ENCODE data around the gene WDR75.
"Not testable (repeated sequence)": the region's sequence is repeated elsewhere in the genome, so short reads cannot be mapped to it uniquely, and the experiment has no call there.

Gene WDR75

DNA sequence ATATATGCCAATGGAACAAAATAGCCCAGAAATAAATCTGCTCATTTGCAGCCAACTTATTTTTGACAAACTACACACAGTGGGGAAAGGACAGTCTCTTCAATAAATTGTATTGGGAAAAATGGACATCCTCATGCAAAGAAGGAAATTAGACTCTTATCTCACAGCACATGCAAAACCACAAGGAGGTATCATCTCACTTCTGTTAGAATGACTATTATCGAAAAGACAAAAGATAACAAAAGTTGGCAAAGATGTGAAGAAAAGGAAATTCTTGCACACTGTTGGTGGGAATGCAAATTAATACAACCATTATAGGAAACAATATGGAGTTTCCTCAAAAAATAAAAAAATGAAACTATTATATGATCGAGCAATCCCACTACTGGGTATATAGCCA, 16.3 kb upstream of the WDR75 start:
- TF ChIP-seq, protein P1, sequence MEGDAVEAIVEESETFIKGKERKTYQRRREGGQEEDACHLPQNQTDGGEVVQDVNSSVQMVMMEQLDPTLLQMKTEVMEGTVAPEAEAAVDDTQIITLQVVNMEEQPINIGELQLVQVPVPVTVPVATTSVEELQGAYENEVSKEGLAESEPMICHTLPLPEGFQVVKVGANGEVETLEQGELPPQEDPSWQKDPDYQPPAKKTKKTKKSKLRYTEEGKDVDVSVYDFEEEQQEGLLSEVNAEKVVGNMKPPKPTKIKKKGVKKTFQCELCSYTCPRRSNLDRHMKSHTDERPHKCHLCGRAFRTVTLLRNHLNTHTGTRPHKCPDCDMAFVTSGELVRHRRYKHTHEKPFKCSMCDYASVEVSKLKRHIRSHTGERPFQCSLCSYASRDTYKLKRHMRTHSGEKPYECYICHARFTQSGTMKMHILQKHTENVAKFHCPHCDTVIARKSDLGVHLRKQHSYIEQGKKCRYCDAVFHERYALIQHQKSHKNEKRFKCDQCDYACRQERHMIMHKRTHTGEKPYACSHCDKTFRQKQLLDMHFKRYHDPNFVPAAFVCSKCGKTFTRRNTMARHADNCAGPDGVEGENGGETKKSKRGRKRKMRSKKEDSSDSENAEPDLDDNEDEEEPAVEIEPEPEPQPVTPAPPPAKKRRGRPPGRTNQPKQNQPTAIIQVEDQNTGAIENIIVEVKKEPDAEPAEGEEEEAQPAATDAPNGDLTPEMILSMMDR (IDR thresholded peaks at IDR 0.05; ENCODE audit: low read depth, low read length): no peak

DNA sequence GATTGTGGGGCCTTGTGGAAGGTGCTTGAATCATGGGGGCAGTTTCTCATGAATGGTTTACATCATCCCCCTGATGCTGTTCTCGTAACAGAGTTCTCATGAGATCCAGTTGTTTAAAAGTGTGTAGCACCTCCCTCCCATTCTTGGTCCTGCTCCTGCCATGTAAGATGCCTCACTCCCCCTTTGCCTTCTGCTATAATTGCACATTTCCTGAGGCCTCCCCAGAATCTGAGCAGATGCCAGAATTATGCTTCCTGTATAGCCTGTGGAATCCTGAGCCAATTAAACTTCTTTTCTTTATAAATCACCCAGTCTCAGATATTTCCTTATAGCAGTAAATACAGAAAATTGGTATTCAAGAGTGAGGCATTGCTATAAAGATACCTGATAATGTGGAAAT, 15.6 kb upstream of the WDR75 start:
- TF ChIP-seq, protein P1 (IDR thresholded peaks at IDR 0.05; ENCODE audit: low read depth, low read length): no peak
- no peak overlapping the region for H3K4me3 ChIP-seq (ENCODE audit: low read depth, low read length)

More for the DNA sequence above, 16.3 kb upstream of the WDR75 start:
- no peak overlapping the region for H3K4me3 ChIP-seq (ENCODE audit: low read depth, low read length)

DNA sequence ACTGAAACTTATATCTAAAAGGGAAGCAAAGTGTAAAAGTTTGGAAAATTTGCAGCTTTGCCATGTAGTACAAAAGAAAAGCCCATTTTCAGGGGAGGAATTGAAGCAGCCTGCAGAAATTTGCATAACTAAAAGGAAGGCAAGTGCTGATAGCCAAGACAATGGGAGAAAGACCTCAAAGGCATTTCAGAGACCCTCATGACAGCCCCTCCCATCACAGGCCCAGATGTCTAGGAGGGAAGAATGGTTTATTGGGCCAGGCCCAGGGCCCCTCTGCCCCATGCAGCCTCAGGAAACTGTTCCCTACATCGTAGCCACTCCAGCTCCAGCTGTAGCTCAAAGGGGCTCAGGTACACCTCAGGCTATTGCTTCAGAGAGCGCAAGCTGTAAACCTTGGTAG, 14.4 kb upstream of the WDR75 start:
- TF ChIP-seq, protein P1 (IDR thresholded peaks at IDR 0.05; ENCODE audit: low read depth, low read length): no peak
- H3K4me3 ChIP-seq (ENCODE audit: low read depth, low read length): no peak overlapping the region

DNA sequence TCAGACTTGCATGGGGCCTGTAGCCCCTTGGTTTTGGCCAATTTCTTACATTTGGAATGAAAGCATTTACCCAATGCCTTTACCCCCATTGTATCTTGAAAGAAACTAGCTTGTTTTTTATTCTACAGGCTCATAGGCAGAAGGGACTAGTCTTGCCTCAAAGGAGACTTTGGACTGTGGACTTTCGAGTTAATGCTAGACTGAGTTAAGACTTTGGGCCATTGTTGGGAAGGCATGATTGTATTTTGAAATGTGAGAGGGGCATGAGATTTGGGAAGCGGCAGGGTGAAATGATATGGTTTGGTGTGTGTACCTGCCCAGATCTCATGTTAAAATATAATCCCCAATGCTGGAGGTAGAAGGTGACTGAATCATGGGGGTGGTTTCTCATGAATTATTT, 13.4 kb upstream of the WDR75 start:
- no peak overlapping the region for H3K4me3 ChIP-seq (ENCODE audit: low read depth, low read length)
- TF ChIP-seq, protein P1 (IDR thresholded peaks at IDR 0.05; ENCODE audit: low read depth, low read length): no peak

DNA sequence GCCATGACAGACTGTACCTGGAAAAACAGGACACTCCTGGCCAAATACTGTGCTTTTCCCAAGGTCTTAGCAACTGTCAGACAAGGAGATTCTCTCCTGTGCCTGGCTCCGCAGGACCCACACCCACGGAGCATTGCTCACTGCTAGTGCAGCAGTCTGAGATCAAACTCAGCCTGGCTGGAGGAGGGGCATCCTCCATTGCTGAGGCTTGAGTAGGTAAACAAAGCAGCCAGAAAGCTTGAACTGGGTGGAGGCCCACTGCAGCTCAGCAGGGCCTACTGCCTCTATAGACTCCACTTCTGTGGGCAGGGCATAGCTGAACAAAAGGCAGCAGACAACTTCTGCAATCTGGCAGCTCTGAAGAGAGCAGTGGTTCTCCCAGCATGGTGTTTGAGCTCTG, 10.8 kb upstream of the WDR75 start:
- not testable (repeated sequence) for H3K4me3 ChIP-seq (ENCODE audit: low read depth, low read length)

DNA sequence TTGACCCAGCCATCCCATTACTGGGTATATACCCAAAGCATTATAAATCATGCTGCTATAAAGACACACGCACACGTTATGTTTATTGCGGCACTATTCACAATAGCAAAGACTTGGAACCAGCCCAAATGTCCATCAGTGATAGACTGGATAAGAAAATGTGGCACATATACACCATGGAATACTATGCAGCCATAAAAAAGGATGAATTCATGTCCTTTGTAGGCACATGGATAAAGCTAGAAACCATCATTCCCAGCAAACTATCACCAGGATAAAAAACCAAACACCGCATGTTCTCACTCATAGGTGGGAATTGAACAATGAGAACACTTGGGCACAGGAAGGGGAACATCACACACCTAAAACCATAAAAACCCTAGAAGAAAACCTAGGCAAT, 5.5 kb upstream of the WDR75 start:
- not testable (repeated sequence) for H3K4me3 ChIP-seq (ENCODE audit: low read depth, low read length)

DNA sequence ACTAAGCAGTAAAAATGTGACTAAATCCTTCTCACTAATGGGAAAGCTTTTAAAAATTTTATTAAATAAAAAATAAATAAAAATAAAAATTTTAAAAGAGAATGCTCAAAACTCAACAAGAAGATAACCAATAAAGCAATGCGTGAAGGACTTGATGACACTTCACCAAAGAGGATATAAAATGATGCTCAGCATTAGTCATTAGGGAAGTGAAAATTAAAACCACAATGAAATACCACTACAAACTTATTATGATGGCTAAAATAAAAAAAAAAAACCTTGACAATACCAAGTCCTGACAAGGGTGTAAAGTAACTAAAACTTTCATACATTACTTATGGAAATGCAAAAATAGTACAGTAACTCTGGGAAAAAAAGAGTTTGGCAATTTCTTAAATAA, 3.3 kb upstream of the WDR75 start:
- H3K4me3 ChIP-seq (ENCODE audit: low read depth, low read length): no peak overlapping the region
- TF ChIP-seq, protein P1 (IDR thresholded peaks at IDR 0.05; ENCODE audit: low read depth, low read length): no peak

DNA sequence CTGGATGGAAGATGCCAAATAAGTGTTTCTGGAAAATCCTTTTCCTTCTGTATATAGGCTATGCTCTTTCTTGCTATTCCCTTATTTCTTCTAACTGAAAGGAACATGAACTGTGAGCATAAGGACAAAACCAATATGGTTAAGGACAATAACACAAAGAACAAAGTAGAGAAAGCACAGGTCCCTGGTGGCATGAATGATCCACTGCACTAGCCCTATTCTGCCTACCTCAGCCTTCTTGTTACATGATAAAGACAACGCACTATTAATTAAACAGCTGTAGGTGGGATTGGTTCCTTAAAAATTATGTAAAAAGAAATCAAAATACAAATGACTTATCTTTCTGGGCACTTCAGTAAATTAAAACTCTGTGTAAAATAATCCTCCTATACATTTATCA, 1.9 kb upstream of the WDR75 start:
- no peak overlapping the region for H3K4me3 ChIP-seq (ENCODE audit: low read depth, low read length)
- TF ChIP-seq, protein P1 (IDR thresholded peaks at IDR 0.05; ENCODE audit: low read depth, low read length): no peak

DNA sequence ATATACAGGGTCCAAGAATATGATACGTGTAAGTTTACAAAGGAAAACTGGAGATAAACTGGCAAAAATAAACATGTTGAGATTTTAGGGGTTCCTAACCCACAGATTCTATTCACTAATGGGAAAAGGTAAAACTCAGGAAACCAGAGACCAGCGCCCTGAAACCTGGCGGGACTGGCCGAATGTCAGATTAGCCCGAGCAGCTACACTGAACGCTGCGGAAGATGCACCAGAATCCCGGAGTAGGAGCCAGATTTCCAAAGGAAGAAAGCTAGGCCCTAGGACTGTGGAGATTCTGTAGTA, 679 bp upstream of the WDR75 start:
- TF ChIP-seq, protein P1 (IDR thresholded peaks at IDR 0.05; ENCODE audit: low read depth, low read length): no peak
- H3K4me3 ChIP-seq (ENCODE audit: low read depth, low read length): peak overlapping the region; percentile 96
